ENCODE measurements around the gene NELFCD.

- no peak for TF ChIP-seq EZH2 (IDR thresholded peaks at IDR 0.05; ENCODE audit: insufficient read depth, poor library complexity, severe bottlenecking)
- no peak for TF ChIP-seq EZH2phosphoT487 (IDR thresholded peaks at IDR 0.05; ENCODE audit: insufficient read depth, low read depth)
Observed at GRCh38 chr20:58944610-58945009, 36.4 kb upstream of the NELFCD start.

All from GM23248 (cell line).